ENCODE measurements around the gene SRSF5. TPM values are rescaled to one million over a fixed set of nuclear protein-coding genes. Genes with fewer than 3 reads are reported as not detected.

SRSF5 gene
- total RNA-seq, 1 experiment from 2014 or later = 389 TPM

DNA sequence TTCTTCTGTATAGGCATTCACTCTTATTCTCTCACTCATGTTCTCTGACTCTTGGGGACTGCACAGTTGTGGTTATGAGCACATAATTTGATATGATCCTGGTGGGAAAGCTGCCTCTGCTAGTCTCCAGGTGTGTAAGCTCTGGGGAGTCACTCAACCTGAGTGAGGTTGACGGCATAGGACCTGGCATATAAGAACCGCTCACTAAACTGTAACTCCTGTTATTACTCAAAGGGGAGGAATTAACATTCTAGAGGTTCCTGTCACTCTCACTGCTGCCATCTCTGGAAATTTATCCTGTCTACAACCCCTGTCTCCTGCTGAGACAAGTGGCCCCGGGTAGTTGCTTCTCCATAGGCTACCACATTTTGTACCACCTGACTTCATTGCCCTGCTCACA, 14.0 kb downstream of the SRSF5 start:
- Histone ChIP-seq H2AFZ (ENCODE audit: low read length) (no peak overlapping the region), H3K4me1 (ENCODE audit: insufficient read depth, low read length) (no peaks in the 10 kb centered on the region), H3T11ph (ENCODE audit: low read length) (no peak overlapping the region), H3K56ac (ENCODE audit: insufficient read length, low read depth, low read length) (no peak overlapping the region), H3K23ac (ENCODE audit: insufficient read length, low read depth, low read length) (no peak overlapping the region), H2BK5ac (ENCODE audit: insufficient read length, low read length) (no peak overlapping the region), H2BK120ac (ENCODE audit: low read depth, low read length, poor library complexity, severe bottlenecking) (no peak overlapping the region), H3K4me2 (ENCODE audit: insufficient read depth, insufficient read length, low read length) (no peak overlapping the region), H3K9me3 (ENCODE audit: control insufficient read depth, low read depth, low read length) (no peaks in the 10 kb centered on the region), H3K23me2 (ENCODE audit: insufficient read length, low read depth, low read length, poor library complexity, severe bottlenecking) (no peaks in the 10 kb centered on the region), H3K27ac (ENCODE audit: insufficient read length, low read depth, low read length) (no peak overlapping the region), H3K14ac (ENCODE audit: insufficient read depth, low read length) (no peak overlapping the region), H2BK15ac (ENCODE audit: low read depth, low read length) (no peak overlapping the region), H3K18ac (ENCODE audit: insufficient read length, low read depth, low read length) (no peak overlapping the region), H4K91ac (ENCODE audit: insufficient read length, low read depth, low read length) (no peak overlapping the region), H3K79me2 (ENCODE audit: insufficient read depth, low read length) (no peaks in the 10 kb centered on the region; the same call in 1 of the 2 replicates), H3K4ac (ENCODE audit: low read depth, low read length) (no peak overlapping the region), H3K9ac (ENCODE audit: extremely low read depth, insufficient read length, low read length) (no peak overlapping the region), H4K8ac (replicated peaks; ENCODE audit: insufficient read length, low read depth, low read length) (no peak overlapping the region), H3K27me3 (ENCODE audit: insufficient read depth, low read length) (no peaks in the 10 kb centered on the region), H4K5ac (ENCODE audit: insufficient read length, low read depth, low read length) (no peak overlapping the region), H2AK5ac (ENCODE audit: insufficient read length, low read length) (no peak overlapping the region), H3K79me1 (ENCODE audit: insufficient read depth, low read depth, low read length, poor library complexity, severe bottlenecking) (no peaks in the 10 kb centered on the region), H2BK12ac (ENCODE audit: insufficient read length, low read depth, low read length) (no peak overlapping the region), H4K20me1 (ENCODE audit: control insufficient read depth, insufficient read depth, insufficient read length) (no peaks in the 10 kb centered on the region), H2BK20ac (ENCODE audit: low read depth, low read length, poor library complexity, severe bottlenecking) (no peak overlapping the region)
- DNase-seq = no peak
- no peaks in the 10 kb centered on the region for H3K27me3 Mint-ChIP-seq (ENCODE audit: low read depth)
- H3K27ac Mint-ChIP-seq = 0 out of 7 replicates have a peak overlapping the region, but pooled peaks of 1 of the 3 experiments have one; percentile 4
- no peaks in the 10 kb centered on the region for H3K9me3 Mint-ChIP-seq
- no peaks in the 10 kb centered on the region for H3K4me1 Mint-ChIP-seq
- no CpG with 5 or more reads among the region's 3 CpGs for WGBS (ENCODE audit: extremely low coverage, insufficient read length, low lambda C conversion rate)
- no peak for TF ChIP-seq CTCF (conservative IDR thresholded peaks at IDR 0.05)
- peaks cover 12 to 39% (median 25%) of the 10 kb centered on the region in 3 experiments for H3K36me3 Mint-ChIP-seq (ENCODE audit: insufficient read depth in 1 of 3, low read depth in 3 of 3)
- H3K4me3 Mint-ChIP-seq = no peak overlapping the region
